HL-60 (cell line): ENCODE data around the gene TERF2IP.

ENCODE experiments used
- DNase-seq, 2 experiments: peaks; one replicate each; pipeline ENCODE4 v3.0.0-alpha.2; 2010 to 2020; ENCODE audit warnings: low read depth in 1 of 2, low spot score in 1 of 2
- H3K27ac ChIP-seq: fragments of 250-450 bp; sonication (Bioruptor Pico); replicated peaks from 2 replicates; pipeline ENCODE4 v1.5.1; 2020; ENCODE audit warnings: mild to moderate bottlenecking, moderate library complexity
- H3K27me3 ChIP-seq: fragments of 250-450 bp; sonication (Bioruptor Pico); 2 replicates; pipeline ENCODE4 v1.5.1; 2021; ENCODE audit warnings: mild to moderate bottlenecking, moderate library complexity; ENCODE audit not compliant: insufficient read depth, poor library complexity, severe bottlenecking
- H3K4me3 ChIP-seq: replicated peaks from 2 replicates; pipeline ENCODE4 v1.5.1; 2011; ENCODE audit warnings: mild to moderate bottlenecking, control low read depth, low read length; ENCODE audit not compliant: insufficient read depth
- GABPA ChIP-seq: IDR thresholded peaks from 2 replicates; pipeline ENCODE4 v1.6.1; 2012; ENCODE audit warnings: low read depth
- POLR2AphosphoS5 ChIP-seq: IDR thresholded peaks from 2 replicates; pipeline ENCODE4 v1.6.1; 2012; ENCODE audit warnings: low read depth
- SPI1 ChIP-seq: IDR thresholded peaks from 2 replicates; pipeline ENCODE4 v1.6.1; 2012; ENCODE audit warnings: low read depth, mild to moderate bottlenecking, borderline replicate concordance
- TF ChIP-seq, protein P1 (sequence below): IDR thresholded peaks from 2 replicates; pipeline ENCODE4 v1.6.1; 2012; ENCODE audit warnings: low read depth; ENCODE audit not compliant: insufficient replicate concordance
- TF ChIP-seq, protein P2 (sequence below): IDR thresholded peaks from one replicate; pipeline ENCODE4 v1.5.1; 2011; ENCODE audit warnings: low read length, control low read depth, inconsistent platforms; ENCODE audit not compliant: insufficient read depth

The TERF2IP gene

DNA sequence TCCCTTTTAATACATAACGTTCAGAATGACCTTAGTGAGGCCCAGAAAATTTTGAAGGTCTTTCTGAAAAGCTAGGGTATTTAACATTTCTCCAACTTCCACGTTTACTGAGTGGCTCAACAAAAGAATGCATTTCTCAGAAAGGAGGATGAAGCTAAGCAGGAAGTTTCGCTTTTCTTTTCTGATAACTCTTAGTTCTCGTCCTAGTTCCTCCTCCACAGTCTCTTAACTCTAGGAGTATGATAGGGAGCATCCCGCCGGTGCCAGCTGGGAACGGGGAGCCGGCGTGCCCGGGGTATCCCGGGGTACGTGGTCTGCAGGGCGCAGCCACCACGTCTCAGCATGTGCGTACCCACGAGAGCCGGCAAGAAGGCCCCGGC, 471 bp upstream of the TERF2IP start:
- DNase-seq: no peak
- Histone ChIP-seq H3K4me3 (peak overlapping the region; percentile 99), H3K27me3 (no peaks in the 10 kb centered on the region), H3K27ac (peak overlapping the region; percentile 92)
- TF ChIP-seq POLR2AphosphoS5 (no peak), SPI1 (no peak), GABPA (no peak)
- TF ChIP-seq, protein P1, sequence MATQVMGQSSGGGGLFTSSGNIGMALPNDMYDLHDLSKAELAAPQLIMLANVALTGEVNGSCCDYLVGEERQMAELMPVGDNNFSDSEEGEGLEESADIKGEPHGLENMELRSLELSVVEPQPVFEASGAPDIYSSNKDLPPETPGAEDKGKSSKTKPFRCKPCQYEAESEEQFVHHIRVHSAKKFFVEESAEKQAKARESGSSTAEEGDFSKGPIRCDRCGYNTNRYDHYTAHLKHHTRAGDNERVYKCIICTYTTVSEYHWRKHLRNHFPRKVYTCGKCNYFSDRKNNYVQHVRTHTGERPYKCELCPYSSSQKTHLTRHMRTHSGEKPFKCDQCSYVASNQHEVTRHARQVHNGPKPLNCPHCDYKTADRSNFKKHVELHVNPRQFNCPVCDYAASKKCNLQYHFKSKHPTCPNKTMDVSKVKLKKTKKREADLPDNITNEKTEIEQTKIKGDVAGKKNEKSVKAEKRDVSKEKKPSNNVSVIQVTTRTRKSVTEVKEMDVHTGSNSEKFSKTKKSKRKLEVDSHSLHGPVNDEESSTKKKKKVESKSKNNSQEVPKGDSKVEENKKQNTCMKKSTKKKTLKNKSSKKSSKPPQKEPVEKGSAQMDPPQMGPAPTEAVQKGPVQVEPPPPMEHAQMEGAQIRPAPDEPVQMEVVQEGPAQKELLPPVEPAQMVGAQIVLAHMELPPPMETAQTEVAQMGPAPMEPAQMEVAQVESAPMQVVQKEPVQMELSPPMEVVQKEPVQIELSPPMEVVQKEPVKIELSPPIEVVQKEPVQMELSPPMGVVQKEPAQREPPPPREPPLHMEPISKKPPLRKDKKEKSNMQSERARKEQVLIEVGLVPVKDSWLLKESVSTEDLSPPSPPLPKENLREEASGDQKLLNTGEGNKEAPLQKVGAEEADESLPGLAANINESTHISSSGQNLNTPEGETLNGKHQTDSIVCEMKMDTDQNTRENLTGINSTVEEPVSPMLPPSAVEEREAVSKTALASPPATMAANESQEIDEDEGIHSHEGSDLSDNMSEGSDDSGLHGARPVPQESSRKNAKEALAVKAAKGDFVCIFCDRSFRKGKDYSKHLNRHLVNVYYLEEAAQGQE: no peak
- TF ChIP-seq, protein P2, sequence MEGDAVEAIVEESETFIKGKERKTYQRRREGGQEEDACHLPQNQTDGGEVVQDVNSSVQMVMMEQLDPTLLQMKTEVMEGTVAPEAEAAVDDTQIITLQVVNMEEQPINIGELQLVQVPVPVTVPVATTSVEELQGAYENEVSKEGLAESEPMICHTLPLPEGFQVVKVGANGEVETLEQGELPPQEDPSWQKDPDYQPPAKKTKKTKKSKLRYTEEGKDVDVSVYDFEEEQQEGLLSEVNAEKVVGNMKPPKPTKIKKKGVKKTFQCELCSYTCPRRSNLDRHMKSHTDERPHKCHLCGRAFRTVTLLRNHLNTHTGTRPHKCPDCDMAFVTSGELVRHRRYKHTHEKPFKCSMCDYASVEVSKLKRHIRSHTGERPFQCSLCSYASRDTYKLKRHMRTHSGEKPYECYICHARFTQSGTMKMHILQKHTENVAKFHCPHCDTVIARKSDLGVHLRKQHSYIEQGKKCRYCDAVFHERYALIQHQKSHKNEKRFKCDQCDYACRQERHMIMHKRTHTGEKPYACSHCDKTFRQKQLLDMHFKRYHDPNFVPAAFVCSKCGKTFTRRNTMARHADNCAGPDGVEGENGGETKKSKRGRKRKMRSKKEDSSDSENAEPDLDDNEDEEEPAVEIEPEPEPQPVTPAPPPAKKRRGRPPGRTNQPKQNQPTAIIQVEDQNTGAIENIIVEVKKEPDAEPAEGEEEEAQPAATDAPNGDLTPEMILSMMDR: no peak

DNA sequence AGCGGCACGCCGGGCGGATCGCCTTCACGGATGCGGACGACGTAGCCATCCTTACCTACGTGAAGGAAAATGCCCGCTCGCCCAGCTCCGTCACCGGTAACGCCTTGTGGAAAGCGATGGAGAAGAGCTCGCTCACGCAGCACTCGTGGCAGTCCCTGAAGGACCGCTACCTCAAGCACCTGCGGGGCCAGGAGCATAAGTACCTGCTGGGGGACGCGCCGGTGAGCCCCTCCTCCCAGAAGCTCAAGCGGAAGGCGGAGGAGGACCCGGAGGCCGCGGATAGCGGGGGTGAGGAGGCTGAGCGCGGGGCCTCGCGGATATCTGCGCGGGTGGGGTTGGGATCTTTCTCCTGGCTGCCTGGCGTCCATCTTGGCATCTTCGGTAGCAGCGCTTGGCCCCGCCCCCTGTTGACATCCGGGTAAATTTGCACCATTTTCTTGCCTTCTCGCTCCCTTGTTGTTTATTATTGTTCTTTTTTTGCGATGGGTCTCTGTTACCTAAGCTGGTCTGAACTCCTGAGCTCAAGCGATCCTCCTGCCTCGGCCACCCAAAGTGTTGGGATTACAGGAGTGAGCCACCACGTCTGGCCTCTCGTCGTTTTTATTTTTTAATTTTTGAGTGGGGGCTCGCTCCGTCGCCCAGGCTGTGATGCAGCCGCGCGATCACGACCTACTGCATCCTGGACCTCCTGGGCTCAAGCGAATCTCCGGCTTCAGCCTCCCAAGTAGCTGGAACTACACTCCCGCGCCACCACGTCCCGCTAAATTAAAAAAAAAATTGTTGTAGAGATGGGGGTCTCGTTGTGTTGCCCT, 898 bp downstream of the TERF2IP start:
- Histone ChIP-seq H3K4me3 (peak overlapping the region; percentile 99), H3K27me3 (no peaks in the 10 kb centered on the region), H3K27ac (peak overlapping the region; percentile 92)
- TF ChIP-seq, protein P2: no peak
- TF ChIP-seq, protein P1: peak; percentile 19
- peak; percentile 35 to 78 for DNase-seq

DNA sequence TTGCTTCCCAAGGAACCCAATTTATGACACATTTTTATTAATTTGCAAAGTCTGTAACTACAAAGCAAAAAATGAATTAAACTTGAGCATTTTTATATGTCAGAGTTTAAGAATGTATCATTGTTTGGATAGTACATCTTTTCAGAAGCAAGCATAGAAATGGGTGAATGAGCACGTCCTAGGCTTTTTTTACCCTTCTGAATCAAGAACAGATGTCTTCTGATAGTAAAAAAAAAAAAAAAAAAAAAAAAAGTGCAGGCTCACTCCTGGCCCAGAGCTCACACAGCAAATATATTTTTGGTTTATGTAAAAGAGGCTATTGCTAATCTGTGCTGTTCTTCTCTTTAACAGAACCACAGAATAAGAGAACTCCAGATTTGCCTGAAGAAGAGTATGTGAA, 6.3 kb downstream of the TERF2IP start:
- TF ChIP-seq, protein P1: no peak
- TF ChIP-seq SPI1: no peak
- TF ChIP-seq, protein P2: no peak
- no peak for TF ChIP-seq POLR2AphosphoS5
- no peak for TF ChIP-seq GABPA
- no peak for DNase-seq
- H3K27ac ChIP-seq: no peak overlapping the region
- H3K4me3 ChIP-seq: no peak overlapping the region
- no peaks in the 10 kb centered on the region for H3K27me3 ChIP-seq
